Activated CD8-positive, alpha-beta memory T cell treated with anti-CD3 and anti-CD28 coated beads for 36 hours (primary cell): ENCODE data around the gene TMEM121B. TPM values are rescaled to one million over a fixed set of nuclear protein-coding genes. Genes with fewer than 3 reads are reported as not detected.

ENCODE experiments used
- CTCF ChIA-PET: fragments of 350-600 bp; sonication (Branson Sonifier 250); formaldehyde crosslinking; loops from one replicate; lab custom pipeline; 2021; ENCODE audit warnings: antibody characterized with exemption; lab: Charles Lee
- POLR2A ChIA-PET: fragments of 350-600 bp; sonication (Branson Sonifier 250); formaldehyde crosslinking; loops from one replicate; lab custom pipeline; 2021; ENCODE audit warnings: antibody characterized with exemption; lab: Charles Lee
- total RNA-seq, 2 experiments: library from RNA; stranded (reverse); gene quantifications; one replicate each; pipeline ENCODE4 v1.2.3, GENCODE V29; 2021

TMEM121B gene
- total RNA-seq, 2 experiments from 2014 or later: 0.13 to 0.15 TPM

GRCh38 chr22:17103351-17103750 lies 17.8 kb downstream of the TMEM121B start:
- ChIA-PET CTCF (no interaction called here), POLR2A (no interaction called here)

DNA sequence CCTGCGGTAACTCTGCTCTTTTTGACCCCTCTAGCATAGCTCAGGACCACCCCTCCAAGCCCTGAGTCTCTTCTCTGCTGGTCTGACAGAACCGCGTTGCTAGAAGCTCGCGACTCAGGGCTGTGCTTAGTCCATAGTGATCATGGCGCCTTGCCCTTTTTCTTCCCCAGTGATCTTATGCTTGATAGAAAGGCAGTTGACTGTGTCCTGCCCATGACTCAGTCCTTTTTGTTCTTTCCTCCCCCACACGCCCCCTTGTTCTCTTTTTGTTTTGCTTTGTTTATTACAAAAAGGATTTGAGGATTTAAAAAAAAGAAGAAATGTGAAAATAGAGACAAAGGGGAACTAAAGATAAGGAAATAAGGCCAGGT lies 18.9 kb downstream of the TMEM121B start:
- ChIA-PET POLR2A (interaction anchor here (0.5 kb wide), 1 partner anchor 134 kb away, joined by 8 read pairs; no protein-coding TSS in a partner anchor), CTCF (interaction anchor here (1.6 kb wide), 1 partner anchor 69 kb away, joined by 5 read pairs; no protein-coding TSS in a partner anchor)

- POLR2A ChIA-PET: no interaction called here
- CTCF ChIA-PET: interaction anchor here (1.6 kb wide), 1 partner anchor 70 kb away, joined by 5 read pairs; no protein-coding TSS in a partner anchor
Measured at GRCh38 chr22:17101475-17102296, 19.5 kb downstream of the TMEM121B start.

- POLR2A ChIA-PET: no interaction called here
- CTCF ChIA-PET: no interaction called here
Measured at GRCh38 chr22:17100621-17101020, 20.5 kb downstream of the TMEM121B start.

DNA sequence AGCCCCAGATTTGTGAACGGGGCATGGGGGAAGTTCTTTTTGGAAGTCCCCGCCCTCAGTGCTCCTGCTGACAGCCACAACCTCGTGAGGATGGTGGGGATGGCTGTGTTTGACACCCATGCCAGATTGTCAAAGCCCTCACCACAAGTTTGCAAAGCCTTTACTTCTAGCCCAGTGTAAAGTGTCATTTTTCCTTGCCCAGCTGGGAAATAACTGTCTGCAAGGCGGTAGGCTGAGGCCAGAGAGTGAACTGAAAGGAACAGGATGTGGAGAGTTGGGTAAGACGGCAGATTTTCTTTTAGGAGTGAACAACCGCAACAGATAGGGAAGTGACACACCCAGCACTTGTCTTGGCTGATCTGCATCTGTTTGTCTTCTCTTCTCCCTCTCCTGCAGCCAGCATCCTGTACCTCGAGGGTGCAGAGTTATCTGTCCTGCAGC lies 22.8 kb downstream of the TMEM121B start:
- ChIA-PET POLR2A (no interaction called here), CTCF (no interaction called here)

DNA sequence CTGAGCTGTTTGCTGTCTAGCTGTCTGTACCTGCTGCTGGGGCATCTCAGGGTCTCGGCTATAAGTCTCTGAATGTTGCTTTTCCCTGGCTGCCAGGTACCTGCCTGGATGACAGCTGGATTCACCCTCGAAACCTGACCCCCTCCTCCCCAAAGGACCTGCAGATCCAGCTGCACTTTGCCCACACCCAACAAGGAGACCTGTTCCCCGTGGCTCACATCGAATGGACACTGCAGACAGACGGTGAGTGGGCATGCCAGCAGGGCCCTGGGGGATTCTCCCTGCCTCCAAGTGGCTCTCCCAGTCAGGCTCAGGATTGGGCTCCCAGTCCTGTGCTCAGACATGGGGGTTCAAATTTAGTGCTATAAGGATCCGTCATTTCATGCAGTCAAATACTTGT lies 23.5 kb downstream of the TMEM121B start:
- CTCF ChIA-PET: no interaction called here

DNA sequence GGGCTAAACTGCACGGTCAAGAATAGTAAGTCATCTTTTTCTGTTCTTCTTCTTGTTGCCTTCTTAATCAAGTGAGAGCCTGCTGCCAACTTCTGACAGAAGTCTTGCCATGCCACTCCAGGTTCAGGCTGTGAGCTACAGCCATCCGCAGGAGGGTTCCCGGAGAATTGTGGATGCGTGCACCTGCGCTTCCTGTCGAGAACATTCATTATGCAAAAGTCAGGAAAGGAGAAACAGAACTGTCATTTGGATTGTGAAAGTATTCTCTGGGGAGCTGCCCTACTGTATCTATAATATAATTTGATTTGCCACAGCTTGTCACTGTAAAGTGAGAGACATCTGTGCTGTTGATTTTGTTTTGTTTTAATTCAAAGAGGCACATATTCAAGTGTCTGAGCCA lies 24.1 kb downstream of the TMEM121B start:
- ChIA-PET CTCF (interaction anchor here (0.9 kb wide), 1 partner anchor 71 kb away, joined by 3 read pairs; no protein-coding TSS in a partner anchor), POLR2A (no interaction called here)

More for the DNA sequence above, 23.5 kb downstream of the TMEM121B start:
- POLR2A ChIA-PET: no interaction called here

DNA sequence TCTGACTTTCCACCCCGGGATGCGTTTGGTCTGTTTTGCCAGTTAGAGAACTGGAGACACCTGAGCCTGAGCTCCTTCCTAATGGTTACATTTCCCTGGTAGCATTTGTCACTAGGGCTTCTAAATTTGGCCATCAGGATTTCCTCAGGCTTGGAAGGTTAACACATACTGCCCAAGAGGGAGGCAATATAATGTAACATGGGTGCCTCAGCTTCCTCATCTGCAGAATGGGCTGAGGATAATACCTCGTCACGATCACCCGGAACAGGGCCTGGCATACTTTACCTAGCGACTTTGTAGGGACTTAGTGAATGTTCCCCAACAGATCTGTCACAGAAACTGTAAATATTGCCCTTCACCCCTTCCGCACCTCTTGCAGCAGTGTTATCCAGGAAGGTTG lies 25.1 kb downstream of the TMEM121B start:
- ChIA-PET POLR2A (no interaction called here), CTCF (interaction anchor here (0.9 kb wide), 1 partner anchor 72 kb away, joined by 3 read pairs; no protein-coding TSS in a partner anchor)

DNA sequence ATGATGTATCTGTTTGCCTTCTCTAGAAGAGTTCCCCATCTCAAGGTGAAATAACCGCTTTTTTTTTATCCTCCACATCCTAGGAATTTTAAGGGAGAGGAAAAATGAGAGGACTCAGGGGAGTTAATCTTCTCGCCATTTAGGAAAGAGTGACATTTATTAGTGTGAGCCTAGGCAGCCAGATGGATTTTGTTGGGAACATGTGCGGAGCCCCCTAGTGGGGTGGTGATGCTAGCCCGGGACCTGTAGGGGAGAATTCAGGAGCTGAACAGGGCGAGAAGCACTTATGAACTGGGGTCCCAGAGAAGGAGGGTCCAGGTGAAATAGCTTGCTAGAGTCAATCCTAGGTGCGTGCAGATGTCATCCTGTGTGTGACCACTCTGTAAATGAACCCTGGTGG lies 25.6 kb downstream of the TMEM121B start:
- POLR2A ChIA-PET: no interaction called here
- CTCF ChIA-PET: no interaction called here

- ChIA-PET CTCF (no interaction called here), POLR2A (no interaction called here)
Measured at GRCh38 chr22:17093081-17093480, 28.1 kb downstream of the TMEM121B start.

DNA sequence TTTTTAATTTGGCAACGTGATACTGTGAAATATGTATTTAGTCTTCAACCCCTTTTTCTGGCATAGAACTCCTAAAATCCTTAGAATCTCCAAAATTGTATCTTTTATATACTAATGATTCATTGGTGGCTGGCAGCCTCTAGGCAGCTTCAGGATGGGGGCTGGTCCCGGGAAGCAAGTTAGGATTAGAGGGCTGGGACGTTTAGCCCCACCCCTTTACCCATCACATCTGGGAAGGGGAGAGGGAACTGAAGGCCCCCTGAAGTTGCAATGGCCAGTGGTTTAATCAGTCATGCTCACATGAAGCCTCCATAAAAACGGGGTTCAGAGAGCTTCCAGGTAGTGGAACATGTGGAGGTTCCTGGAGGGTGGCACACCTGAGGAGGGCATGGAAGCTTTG lies 29.3 kb downstream of the TMEM121B start:
- POLR2A ChIA-PET: no interaction called here
- CTCF ChIA-PET: no interaction called here

DNA sequence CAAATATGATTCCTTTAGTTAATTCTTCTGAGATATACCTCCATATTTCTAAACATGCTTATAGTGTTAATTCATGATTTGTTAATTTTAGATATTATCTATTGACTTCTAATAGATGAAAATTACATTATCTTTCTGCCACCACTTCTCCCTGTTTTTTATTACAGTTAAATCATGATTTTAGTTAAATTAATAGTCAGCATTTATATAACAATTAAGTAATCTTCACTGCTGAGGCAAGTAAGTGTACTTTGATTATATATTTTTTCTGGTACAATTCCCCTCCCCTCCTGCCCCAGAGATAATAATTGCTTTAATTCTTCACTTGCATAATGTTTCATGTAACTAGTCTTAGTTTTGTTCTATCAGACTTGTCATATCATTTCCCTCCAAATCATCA lies 30.6 kb downstream of the TMEM121B start:
- POLR2A ChIA-PET: interaction anchor here (0.8 kb wide), 1 partner anchor 43 kb away, joined by 5 read pairs; no protein-coding TSS in a partner anchor
- CTCF ChIA-PET: interaction anchor here (0.7 kb wide), 1 partner anchor 77 kb away, joined by 3 read pairs; no protein-coding TSS in a partner anchor

DNA sequence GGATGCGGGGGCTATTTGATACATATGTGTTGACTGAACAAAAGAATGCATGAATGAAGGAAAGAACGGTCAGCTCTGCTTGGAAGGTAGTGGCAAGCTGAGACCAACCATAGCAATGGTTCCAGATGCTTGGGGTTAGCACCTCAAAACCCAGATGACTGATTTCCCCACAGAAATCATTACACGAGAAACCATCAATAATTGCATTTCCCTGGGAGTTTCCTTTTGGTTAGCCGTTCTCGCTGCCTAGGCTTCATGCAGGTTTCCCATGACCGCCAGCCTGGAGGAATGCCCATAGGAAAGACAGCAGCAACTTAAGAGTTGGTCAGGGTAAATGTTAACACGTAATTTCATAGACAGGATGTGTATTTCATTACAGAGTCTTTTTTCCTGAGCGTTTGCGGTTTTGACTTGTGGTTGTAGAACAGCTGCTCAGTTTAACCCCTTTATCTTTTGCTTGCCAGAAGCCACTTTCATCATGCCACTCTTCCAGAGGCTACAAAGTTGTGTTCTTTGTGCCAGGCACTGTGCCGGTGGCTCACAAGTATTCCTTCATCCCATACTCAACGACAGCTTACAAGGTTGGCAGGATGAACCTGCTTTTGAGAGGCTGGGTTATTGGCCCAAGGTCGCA lies 33.5 kb downstream of the TMEM121B start:
- ChIA-PET POLR2A (interaction anchor here (0.6 to 1.0 kb wide), 2 partner anchors 19 to 71 kb away, joined by 3 to 4 read pairs; no protein-coding TSS in a partner anchor), CTCF (interaction anchor here (0.9 to 3.0 kb wide), 5 partner anchors 12 to 414 kb away, joined by 3 to 10 read pairs (median 4); no protein-coding TSS in a partner anchor)

DNA sequence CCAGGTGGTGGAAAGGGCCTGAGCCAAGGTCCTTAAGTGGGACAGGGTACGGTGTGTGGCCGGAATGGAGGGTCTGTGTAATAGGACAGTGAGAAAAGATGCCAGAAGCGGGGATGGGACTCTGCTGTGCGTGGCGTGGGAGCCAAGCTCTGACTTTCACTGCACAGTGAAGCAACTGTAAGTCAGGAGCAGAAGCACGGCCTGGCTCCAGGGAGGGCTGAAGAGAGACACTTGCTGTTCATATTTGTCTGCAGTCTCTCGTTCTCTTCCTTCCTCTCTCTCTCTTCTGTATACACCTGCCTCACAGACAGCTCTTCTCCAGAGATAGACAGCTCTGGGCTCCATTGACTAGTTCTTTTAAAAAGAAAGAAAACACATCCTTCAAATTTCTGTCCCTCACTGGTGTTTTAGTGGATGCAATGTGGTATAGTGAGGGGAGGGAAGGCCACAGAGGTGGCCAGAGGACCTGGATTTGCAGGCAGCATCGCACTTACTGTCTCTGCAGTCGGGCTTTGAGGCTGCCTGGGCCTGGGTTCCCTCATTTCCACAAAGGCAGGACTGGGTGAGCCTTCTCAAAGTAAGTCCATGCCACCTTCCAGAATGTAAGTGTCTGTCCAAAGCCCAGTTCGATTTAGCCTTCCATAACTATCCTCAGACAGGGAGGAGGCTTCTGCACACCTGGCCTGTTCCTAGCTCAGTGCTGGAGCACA lies 34.2 kb downstream of the TMEM121B start:
- ChIA-PET POLR2A (interaction anchor here (0.6 to 1.0 kb wide), 3 partner anchors 20 to 71 kb away, joined by 3 to 4 read pairs (median 3); no protein-coding TSS in a partner anchor), CTCF (interaction anchor here (0.9 to 3.0 kb wide), 5 partner anchors 12 to 415 kb away, joined by 3 to 10 read pairs (median 4); no protein-coding TSS in a partner anchor)

GRCh38 chr22:17086296-17086695 lies 34.9 kb downstream of the TMEM121B start:
- ChIA-PET CTCF (interaction anchor here (1.9 kb wide), 1 partner anchor 86 kb away, joined by 6 read pairs; no protein-coding TSS in a partner anchor), POLR2A (interaction anchor here (1.0 to 1.2 kb wide), 2 partner anchors 72 to 86 kb away, joined by 3 to 4 read pairs; no protein-coding TSS in a partner anchor)

- ChIA-PET POLR2A (interaction anchor here (0.7 to 1.2 kb wide), 2 partner anchors 86 to 486 kb away, joined by 3 read pairs; no protein-coding TSS in a partner anchor), CTCF (interaction anchor here (0.9 kb wide), 1 partner anchor 11 kb away, joined by 3 read pairs; no protein-coding TSS in a partner anchor)
Measured at GRCh38 chr22:17085277-17086181, 35.6 kb downstream of the TMEM121B start.

GRCh38 chr22:17084554-17085276 lies 36.4 kb downstream of the TMEM121B start, which contains the start of gene IL17RA:
IL17RA (plus strand) TSS chr22:17085000; CDS start chr22:17085092, 92 bp downstream.
- ChIA-PET POLR2A (interaction anchor here (0.6 to 1.0 kb wide), 2 partner anchors 9 to 71 kb away, joined by 3 read pairs; no protein-coding TSS in a partner anchor), CTCF (interaction anchor here (0.9 to 1.7 kb wide), 2 partner anchors 10 kb away, joined by 3 to 5 read pairs; no protein-coding TSS in a partner anchor)
